Measurements from ENCODE around the gene ITGA6.

Gene ITGA6

DNA sequence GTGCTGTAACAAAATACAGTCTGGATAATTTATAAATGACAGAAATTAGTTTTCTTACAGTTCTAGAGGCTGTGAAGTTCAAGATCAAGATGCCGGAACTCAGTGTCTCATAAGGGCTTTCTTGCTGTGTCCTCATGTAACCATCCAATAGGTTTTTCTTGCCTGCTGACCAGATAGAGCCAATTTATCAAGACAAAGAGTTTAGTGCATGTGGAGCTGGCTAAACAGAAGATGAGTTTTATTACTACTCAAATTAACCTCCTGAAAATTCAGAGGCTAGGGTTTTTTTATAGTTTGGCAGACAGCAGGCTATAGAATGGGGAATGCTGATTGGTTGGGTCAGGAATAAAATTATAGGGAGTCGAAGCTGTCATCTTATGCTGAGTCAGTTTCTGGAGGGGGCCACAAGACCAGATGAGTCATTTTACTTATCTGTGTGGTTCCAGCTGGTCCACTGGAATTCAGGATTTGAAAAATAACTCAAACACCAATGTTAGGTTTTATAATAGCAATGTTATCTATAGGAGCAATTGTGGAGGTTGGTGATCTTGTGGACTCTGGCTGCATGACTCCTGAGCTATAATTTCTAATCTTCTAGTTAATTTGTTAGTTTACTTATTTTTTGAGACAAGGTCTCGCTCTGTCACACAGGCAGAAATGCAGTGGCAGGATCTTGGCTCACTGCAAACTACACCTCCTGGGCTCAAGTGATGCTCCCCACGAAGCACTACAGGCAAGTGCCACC is 125.3 kb downstream of the ITGA6 start:
- Histone ChIP-seq H3K36me3 (ENCODE audit: control insufficient read depth, insufficient read depth, low read length) (no peaks in the 10 kb centered on the region), H3K4me3 (ENCODE audit: low read depth, low read length) (no peak overlapping the region), H3K27ac (ENCODE audit: low read depth, low read length) (peak overlapping the region; percentile 86), H3K9me3 (ENCODE audit: control insufficient read depth, insufficient read depth, low read depth, low read length) (peaks cover 4% of the 10 kb centered on the region), H3K9ac (ENCODE audit: low read length) (peak overlapping the region; percentile 62), H3K4me1 (ENCODE audit: control insufficient read depth, insufficient read depth, low read length) (peaks cover 66% of the 10 kb centered on the region), H3K27me3 (ENCODE audit: control insufficient read depth, insufficient read depth, low read length) (no peaks in the 10 kb centered on the region)

DNA sequence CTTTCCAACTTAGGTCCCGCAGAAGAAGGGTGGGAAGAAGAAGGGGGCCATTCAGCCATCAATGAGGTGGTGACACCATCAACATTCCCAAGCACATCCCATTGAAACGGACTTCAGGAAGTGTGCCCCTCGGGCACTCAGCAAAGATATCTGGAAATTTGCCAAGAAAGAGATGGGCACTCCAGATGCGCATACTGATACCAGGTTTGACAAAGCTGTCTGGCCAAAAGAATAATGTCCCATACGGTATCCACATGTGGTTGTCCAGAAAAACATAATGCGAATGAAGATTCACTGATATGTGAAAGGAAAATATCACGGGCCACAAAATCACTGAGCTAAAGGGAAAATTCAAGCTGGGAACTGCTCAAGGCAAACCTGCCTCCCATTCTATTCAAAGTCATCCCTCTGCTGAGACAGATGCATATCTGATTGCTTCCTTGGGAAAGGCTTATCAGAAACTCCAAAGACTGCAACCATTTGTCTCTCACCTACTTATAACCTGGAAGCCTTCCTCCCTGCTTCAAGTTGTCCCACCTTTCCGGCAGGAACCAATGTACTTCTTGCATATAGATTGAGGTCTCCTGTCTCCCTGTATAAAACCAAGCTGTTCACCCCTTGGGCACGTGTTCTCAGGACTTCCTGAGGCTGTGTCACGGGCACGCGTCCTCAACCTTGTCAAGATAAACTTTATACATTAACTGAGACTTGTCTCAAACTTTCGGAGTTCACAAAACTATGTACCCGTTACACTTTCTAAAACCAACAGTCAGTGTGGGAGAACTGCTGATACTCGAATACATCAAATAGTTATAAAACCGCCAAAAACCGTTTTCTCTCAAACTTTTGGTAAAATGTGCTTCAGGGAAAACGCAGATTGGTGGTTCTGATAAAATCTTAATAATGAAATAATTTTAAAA is 127.2 kb downstream of the ITGA6 start:
- H3K4me3 ChIP-seq (ENCODE audit: low read depth, low read length): peak overlapping the region; percentile 70
- peaks cover 11% of the 10 kb centered on the region; the same call in 1 of the 2 replicates for H3K36me3 ChIP-seq (ENCODE audit: control insufficient read depth, insufficient read depth, low read length)
- H3K9me3 ChIP-seq (ENCODE audit: control insufficient read depth, insufficient read depth, low read depth, low read length): no peaks in the 10 kb centered on the region
- peak overlapping the region; percentile 86; the same call in 1 of the 2 replicates for H3K27ac ChIP-seq (ENCODE audit: low read depth, low read length)
- H3K4me1 ChIP-seq (ENCODE audit: control insufficient read depth, insufficient read depth, low read length): peaks cover 60% of the 10 kb centered on the region
- no peaks in the 10 kb centered on the region for H3K27me3 ChIP-seq (ENCODE audit: control insufficient read depth, insufficient read depth, low read length)
- peak overlapping the region; percentile 89 for H3K9ac ChIP-seq (ENCODE audit: low read length)

DNA sequence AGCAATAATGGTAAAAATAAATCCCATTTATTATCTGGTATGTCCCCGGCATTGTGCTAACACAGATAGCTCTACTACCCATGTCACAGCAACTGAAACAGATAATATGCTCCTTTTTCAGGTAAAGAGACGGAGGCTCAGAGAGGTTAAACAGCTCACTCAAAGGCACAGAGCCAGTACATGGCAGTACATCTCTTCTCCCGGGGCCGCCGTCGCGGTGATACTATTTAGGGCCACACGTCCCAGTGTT is 127.8 kb downstream of the ITGA6 start:
- Histone ChIP-seq H3K27ac (ENCODE audit: low read depth, low read length) (peak overlapping the region; percentile 86; the same call in 1 of the 2 replicates), H3K9me3 (ENCODE audit: control insufficient read depth, insufficient read depth, low read depth, low read length) (no peaks in the 10 kb centered on the region), H3K4me1 (ENCODE audit: control insufficient read depth, insufficient read depth, low read length) (peaks cover 54% of the 10 kb centered on the region), H3K27me3 (ENCODE audit: control insufficient read depth, insufficient read depth, low read length) (no peaks in the 10 kb centered on the region), H3K4me3 (ENCODE audit: low read depth, low read length) (peak overlapping the region; percentile 70), H3K36me3 (ENCODE audit: control insufficient read depth, insufficient read depth, low read length) (peaks cover 15% of the 10 kb centered on the region), H3K9ac (ENCODE audit: low read length) (peak overlapping the region; percentile 89)
